Hepatocyte (in vitro differentiated cells): Measurements from ENCODE around the gene CEP76. TPM values are rescaled to one million over a fixed set of nuclear protein-coding genes. Genes with fewer than 3 reads are reported as not detected.

Source experiments
- DNase-seq: peaks from one replicate; pipeline ENCODE4 v3.0.0-alpha.2; 2016; ENCODE audit warnings: low spot score
- H2AFZ ChIP-seq: fragments of 200-600 bp; sonication (generic); 2 replicates; pipeline ENCODE4 v1.6.0; 2016; ENCODE audit warnings: antibody characterized with exemption, mild to moderate bottlenecking
- H3K27ac ChIP-seq: fragments of 200-600 bp; sonication (generic); 2 replicates; pipeline ENCODE4 v1.5.1; 2016; ENCODE audit warnings: mild to moderate bottlenecking
- H3K27me3 ChIP-seq: fragments of 200-600 bp; sonication (generic); 2 replicates; pipeline ENCODE4 v1.6.1; 2016
- H3K36me3 ChIP-seq: fragments of 200-600 bp; sonication (generic); replicated peaks from 2 replicates; pipeline ENCODE4 v1.5.1; 2016; ENCODE audit warnings: low read depth; ENCODE audit not compliant: insufficient read depth
- H3K4me1 ChIP-seq: fragments of 200-600 bp; sonication (generic); 2 replicates; pipeline ENCODE4 v1.5.1; 2016; ENCODE audit warnings: mild to moderate bottlenecking, moderate library complexity; ENCODE audit not compliant: insufficient read depth
- H3K4me2 ChIP-seq: fragments of 200-600 bp; sonication (generic); 2 replicates; pipeline ENCODE4 v1.6.0; 2016
- H3K4me3 ChIP-seq: fragments of 200-600 bp; sonication (generic); 2 replicates; pipeline ENCODE4 v1.5.1; 2016; ENCODE audit warnings: mild to moderate bottlenecking
- H3K79me2 ChIP-seq: fragments of 200-600 bp; sonication (generic); 2 replicates; pipeline ENCODE4 v1.6.0; 2017; ENCODE audit warnings: mild to moderate bottlenecking
- H3K9me2 ChIP-seq: fragments of 200-600 bp; sonication (generic); replicated peaks from 2 replicates; pipeline ENCODE4 v1.6.0; 2017; ENCODE audit warnings: mild to moderate bottlenecking; ENCODE audit not compliant: insufficient read depth
- H3K9me3 ChIP-seq: fragments of 200-600 bp; sonication (generic); 2 replicates; pipeline ENCODE4 v1.5.1; 2016; ENCODE audit warnings: low read depth, mild to moderate bottlenecking
- H4K20me1 ChIP-seq: fragments of 200-600 bp; sonication (generic); 2 replicates; pipeline ENCODE4 v1.6.0; 2016; ENCODE audit warnings: mild to moderate bottlenecking; ENCODE audit not compliant: insufficient read depth, poor library complexity, severe bottlenecking
- CTCF ChIP-seq: fragments of 200-600 bp; sonication (generic); IDR thresholded peaks from 2 replicates; pipeline ENCODE4 v1.5.1; 2016; ENCODE audit warnings: antibody characterized with exemption, mild to moderate bottlenecking; ENCODE audit not compliant: poor library complexity
- EZH2 ChIP-seq: fragments of 200-600 bp; sonication (generic); IDR thresholded peaks from 2 replicates; pipeline ENCODE4 v1.6.1; 2016; ENCODE audit warnings: antibody characterized with exemption, mild to moderate bottlenecking, borderline replicate concordance
- EZH2phosphoT487 ChIP-seq: fragments of 200-600 bp; sonication (generic); IDR thresholded peaks from one replicate; pipeline ENCODE4 v1.6.1; 2018; ENCODE audit warnings: antibody characterized with exemption, mild to moderate bottlenecking, low read depth, moderate library complexity; ENCODE audit not compliant: unreplicated experiment, severe bottlenecking
- WGBS: methylation state at CpG from one replicate; pipeline ENCODE4 v1.1.6; 2016; ENCODE audit warnings: low lambda C conversion rate; ENCODE audit errors: missing lambda C conversion rate; 5-methylcytosine and 5-hydroxymethylcytosine counted together
- polyA plus RNA-seq: library from polyadenylated mRNA; unstranded; fragments of >200 nt; fragmentation: Nextera tagmentation; extraction: Ambion mirVana; gene quantifications from 2 replicates; pipeline ENCODE4 v1.2.1, GENCODE V29; 2016
- total RNA-seq: library from RNA; depleted of rRNA; stranded (reverse); fragments of >200 nt; gene quantifications from 2 replicates; pipeline ENCODE4 v1.2.3, GENCODE V29; 2014

CEP76 gene
- total and polyA plus RNA-seq, 2 experiments from 2014 or later, result 4.7 to 11.9 TPM

GRCh38 chr18:12639990-12640880 is 62.3 kb downstream of the CEP76 start:
- peaks cover 8% of the 10 kb centered on the region for H3K4me1 ChIP-seq
- no peaks in the 10 kb centered on the region for H3K27me3 ChIP-seq
- peak overlapping the region; percentile 73 for H3K27ac ChIP-seq
- H3K79me2 ChIP-seq, result peaks cover 76% of the 10 kb centered on the region
- H2AFZ ChIP-seq, result no peak overlapping the region
- WGBS, result 30% methylated on average over 5 of the region's 5 CpGs
- no peaks in the 10 kb centered on the region for H3K9me2 ChIP-seq
- H3K4me3 ChIP-seq, result no peak overlapping the region
- TF ChIP-seq CTCF, result no peak
- TF ChIP-seq EZH2phosphoT487, result no peak
- no peak for TF ChIP-seq EZH2
- no peaks in the 10 kb centered on the region for H3K9me3 ChIP-seq
- peak overlapping the region; percentile 49 for H3K4me2 ChIP-seq
- no peaks in the 10 kb centered on the region for H3K36me3 ChIP-seq
- DNase-seq, result peak; percentile 62
- no peaks in the 10 kb centered on the region for H4K20me1 ChIP-seq

GRCh38 chr18:12638644-12639124 is 63.8 kb downstream of the CEP76 start:
- no peaks in the 10 kb centered on the region for H3K9me3 ChIP-seq
- no peak for DNase-seq
- peaks cover 67% of the 10 kb centered on the region for H3K79me2 ChIP-seq
- H3K4me2 ChIP-seq, result no peak overlapping the region
- H4K20me1 ChIP-seq, result no peaks in the 10 kb centered on the region
- no peak overlapping the region for H3K4me3 ChIP-seq
- H3K27ac ChIP-seq, result no peak overlapping the region
- no peak overlapping the region for H2AFZ ChIP-seq
- TF ChIP-seq EZH2 (no peak), CTCF (no peak), EZH2phosphoT487 (no peak)
- no peaks in the 10 kb centered on the region for H3K9me2 ChIP-seq
- WGBS, result 61% methylated on average over 3 of the region's 3 CpGs
- H3K27me3 ChIP-seq, result no peaks in the 10 kb centered on the region
- H3K36me3 ChIP-seq, result no peaks in the 10 kb centered on the region
- peaks cover 8% of the 10 kb centered on the region for H3K4me1 ChIP-seq

- no peaks in the 10 kb centered on the region for H4K20me1 ChIP-seq
- no peak overlapping the region for H3K4me2 ChIP-seq
- H3K36me3 ChIP-seq, result no peaks in the 10 kb centered on the region
- DNase-seq, result no peak
- peaks cover 61% of the 10 kb centered on the region for H3K79me2 ChIP-seq
- H3K27me3 ChIP-seq, result no peaks in the 10 kb centered on the region
- 92% methylated on average over 4 of the region's 4 CpGs for WGBS
- no peak overlapping the region for H3K4me3 ChIP-seq
- no peak overlapping the region for H2AFZ ChIP-seq
- H3K4me1 ChIP-seq, result peaks cover 8% of the 10 kb centered on the region
- H3K27ac ChIP-seq, result no peak overlapping the region
- H3K9me2 ChIP-seq, result no peaks in the 10 kb centered on the region
- TF ChIP-seq CTCF (no peak), EZH2 (no peak), EZH2phosphoT487 (no peak)
- H3K9me3 ChIP-seq, result no peaks in the 10 kb centered on the region
These were observed 64.5 kb downstream of the CEP76 start for GRCh38 chr18:12637901-12638643.
